Osteoblast (primary cell): Measurements from ENCODE around the gene PGAP1. TPM values are rescaled to one million over a fixed set of nuclear protein-coding genes. Genes with fewer than 3 reads are reported as not detected.

Source experiments
- DNase-seq: peaks from one replicate; pipeline ENCODE4 v3.0.0; 2011; ENCODE audit warnings: low spot score, mixed read lengths; ENCODE audit not compliant: insufficient read length; ENCODE audit errors: missing footprints
- H2AFZ ChIP-seq: 2 replicates; pipeline ENCODE4 v1.6.0; 2011; ENCODE audit warnings: mild to moderate bottlenecking, low read length
- H3K27ac ChIP-seq: 2 replicates; pipeline ENCODE4 v1.5.1; 2011; ENCODE audit warnings: mild to moderate bottlenecking, low read depth, low read length, moderate library complexity
- H3K27me3 ChIP-seq: 2 replicates; pipeline ENCODE4 v1.6.0; 2012; ENCODE audit warnings: mild to moderate bottlenecking, control low read depth, inconsistent platforms, low read length, moderate library complexity; ENCODE audit not compliant: insufficient read depth
- H3K36me3 ChIP-seq: 2 replicates; pipeline ENCODE4 v1.5.1; 2011; ENCODE audit warnings: mild to moderate bottlenecking, low read length, control low read depth, moderate library complexity; ENCODE audit not compliant: insufficient read depth
- H3K4me1 ChIP-seq: 2 replicates; pipeline ENCODE4 v1.5.1; 2011; ENCODE audit warnings: mild to moderate bottlenecking, low read length, control low read depth, moderate library complexity; ENCODE audit not compliant: insufficient read depth
- H3K4me2 ChIP-seq: 2 replicates; pipeline ENCODE4 v1.6.0; 2011; ENCODE audit warnings: mild to moderate bottlenecking, low read length; ENCODE audit not compliant: insufficient read depth
- H3K4me3 ChIP-seq: fragments of 200-600 bp; sonication (generic); 3 replicates; pipeline ENCODE4 v1.5.1; 2012; ENCODE audit warnings: mild to moderate bottlenecking, low read length, inconsistent platforms; ENCODE audit not compliant: insufficient read depth
- H3K79me2 ChIP-seq: 2 replicates; pipeline ENCODE4 v1.6.0; 2012; ENCODE audit warnings: mild to moderate bottlenecking, low read length, control low read depth, inconsistent platforms; ENCODE audit not compliant: insufficient read depth
- H3K9me3 ChIP-seq: 2 replicates; pipeline ENCODE4 v1.5.1; 2011; ENCODE audit warnings: low read depth, low read length, control low read depth
- H4K20me1 ChIP-seq: 2 replicates; pipeline ENCODE4 v1.6.0; 2012; ENCODE audit warnings: mild to moderate bottlenecking, low read length, control low read depth; ENCODE audit not compliant: insufficient read depth
- total RNA-seq: library from RNA; depleted of rRNA; stranded (reverse); fragments of >200 nt; gene quantifications from 2 replicates; pipeline ENCODE4 v1.2.3, GENCODE V29; 2012
- TF ChIP-seq, protein P1 (sequence below): IDR thresholded peaks from 2 replicates; pipeline ENCODE4 v1.5.1; 2011; ENCODE audit warnings: mild to moderate bottlenecking, low read depth, low read length, moderate library complexity; ENCODE audit errors: extremely low read depth

The PGAP1 gene
- total RNA-seq, 1 donor, result 7.2 TPM

DNA sequence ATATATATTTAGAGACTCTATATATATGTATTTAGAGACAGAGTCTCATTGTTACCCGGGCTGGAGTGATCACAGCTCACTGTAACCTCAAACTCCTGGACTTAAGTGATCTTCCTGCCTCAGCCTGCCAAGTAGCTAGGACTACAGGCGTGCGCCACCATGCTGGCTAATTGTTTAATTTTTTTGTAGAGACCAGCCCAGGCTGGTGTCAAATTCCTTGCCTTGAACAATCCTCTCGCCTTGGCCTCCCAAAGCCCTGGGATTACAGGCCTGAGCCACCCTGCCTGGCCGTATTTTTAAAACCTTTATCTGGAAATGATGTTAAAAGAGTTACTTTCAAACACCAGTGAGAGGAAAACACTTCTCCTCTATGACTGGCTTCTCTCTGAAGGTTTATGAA lies 30.9 kb upstream of the PGAP1 start:
- Histone ChIP-seq H3K4me3 (no peak overlapping the region), H4K20me1 (no peaks in the 10 kb centered on the region), H3K27ac (no peak overlapping the region), H3K4me2 (no peak overlapping the region), H3K9me3 (no peaks in the 10 kb centered on the region), H3K4me1 (peaks cover 8% of the 10 kb centered on the region), H3K27me3 (no peaks in the 10 kb centered on the region), H2AFZ (no peak overlapping the region), H3K79me2 (no peaks in the 10 kb centered on the region), H3K36me3 (no peaks in the 10 kb centered on the region)
- TF ChIP-seq, protein P1, sequence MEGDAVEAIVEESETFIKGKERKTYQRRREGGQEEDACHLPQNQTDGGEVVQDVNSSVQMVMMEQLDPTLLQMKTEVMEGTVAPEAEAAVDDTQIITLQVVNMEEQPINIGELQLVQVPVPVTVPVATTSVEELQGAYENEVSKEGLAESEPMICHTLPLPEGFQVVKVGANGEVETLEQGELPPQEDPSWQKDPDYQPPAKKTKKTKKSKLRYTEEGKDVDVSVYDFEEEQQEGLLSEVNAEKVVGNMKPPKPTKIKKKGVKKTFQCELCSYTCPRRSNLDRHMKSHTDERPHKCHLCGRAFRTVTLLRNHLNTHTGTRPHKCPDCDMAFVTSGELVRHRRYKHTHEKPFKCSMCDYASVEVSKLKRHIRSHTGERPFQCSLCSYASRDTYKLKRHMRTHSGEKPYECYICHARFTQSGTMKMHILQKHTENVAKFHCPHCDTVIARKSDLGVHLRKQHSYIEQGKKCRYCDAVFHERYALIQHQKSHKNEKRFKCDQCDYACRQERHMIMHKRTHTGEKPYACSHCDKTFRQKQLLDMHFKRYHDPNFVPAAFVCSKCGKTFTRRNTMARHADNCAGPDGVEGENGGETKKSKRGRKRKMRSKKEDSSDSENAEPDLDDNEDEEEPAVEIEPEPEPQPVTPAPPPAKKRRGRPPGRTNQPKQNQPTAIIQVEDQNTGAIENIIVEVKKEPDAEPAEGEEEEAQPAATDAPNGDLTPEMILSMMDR, result no peak
- DNase-seq, result no peak

DNA sequence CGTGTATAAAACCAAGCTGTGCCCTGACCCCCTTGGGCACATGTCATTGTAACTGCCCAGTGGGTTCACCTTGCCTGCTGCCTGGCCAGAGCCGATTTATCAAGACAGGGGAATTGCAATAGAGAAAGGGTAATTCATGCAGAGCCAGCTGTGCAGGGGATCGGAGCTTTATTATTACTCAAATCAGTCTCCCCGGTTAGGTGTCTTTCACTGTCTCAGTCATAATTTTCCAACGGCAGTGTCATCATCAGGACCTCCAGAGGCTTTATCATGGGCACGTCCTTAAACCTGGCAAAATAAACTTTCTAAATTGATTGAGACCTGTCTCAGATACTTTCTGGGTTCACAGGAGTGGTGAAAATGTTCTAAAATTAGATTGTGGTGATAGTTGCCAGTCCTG lies 29.6 kb upstream of the PGAP1 start:
- Histone ChIP-seq H3K79me2 (no peaks in the 10 kb centered on the region), H3K4me3 (no peak overlapping the region), H4K20me1 (no peaks in the 10 kb centered on the region), H3K4me2 (no peak overlapping the region), H3K9me3 (no peaks in the 10 kb centered on the region), H3K27ac (no peak overlapping the region), H2AFZ (no peak overlapping the region), H3K4me1 (peaks cover 8% of the 10 kb centered on the region), H3K36me3 (no peaks in the 10 kb centered on the region), H3K27me3 (no peaks in the 10 kb centered on the region)
- DNase-seq, result no peak
- TF ChIP-seq, protein P1, result no peak

DNA sequence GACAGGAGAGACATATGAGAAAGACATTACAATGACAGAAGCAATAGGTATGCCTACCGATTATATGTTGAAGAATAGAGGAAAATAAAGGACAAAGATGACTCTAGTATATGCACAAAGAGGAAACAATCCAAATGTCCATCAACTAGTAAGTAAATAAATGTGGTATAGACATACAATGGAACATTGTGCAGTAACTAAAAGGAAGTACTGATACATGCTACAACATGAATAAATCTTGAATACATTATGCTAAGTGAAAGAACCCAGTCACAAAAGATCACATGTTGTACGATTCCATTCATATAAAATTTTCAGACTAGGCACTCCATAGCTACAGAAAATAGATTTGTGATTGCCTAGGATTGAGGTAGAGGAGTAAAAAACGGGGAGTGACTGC lies 28.5 kb upstream of the PGAP1 start:
- TF ChIP-seq, protein P1, result no peak
- no peak overlapping the region for H3K27ac ChIP-seq
- no peaks in the 10 kb centered on the region for H4K20me1 ChIP-seq
- no peak for DNase-seq
- no peak overlapping the region for H3K4me3 ChIP-seq
- H2AFZ ChIP-seq, result no peak overlapping the region
- H3K79me2 ChIP-seq, result no peaks in the 10 kb centered on the region
- no peaks in the 10 kb centered on the region for H3K9me3 ChIP-seq
- no peaks in the 10 kb centered on the region for H3K27me3 ChIP-seq
- no peak overlapping the region for H3K4me2 ChIP-seq
- H3K36me3 ChIP-seq, result no peaks in the 10 kb centered on the region
- H3K4me1 ChIP-seq, result peaks cover 8% of the 10 kb centered on the region

DNA sequence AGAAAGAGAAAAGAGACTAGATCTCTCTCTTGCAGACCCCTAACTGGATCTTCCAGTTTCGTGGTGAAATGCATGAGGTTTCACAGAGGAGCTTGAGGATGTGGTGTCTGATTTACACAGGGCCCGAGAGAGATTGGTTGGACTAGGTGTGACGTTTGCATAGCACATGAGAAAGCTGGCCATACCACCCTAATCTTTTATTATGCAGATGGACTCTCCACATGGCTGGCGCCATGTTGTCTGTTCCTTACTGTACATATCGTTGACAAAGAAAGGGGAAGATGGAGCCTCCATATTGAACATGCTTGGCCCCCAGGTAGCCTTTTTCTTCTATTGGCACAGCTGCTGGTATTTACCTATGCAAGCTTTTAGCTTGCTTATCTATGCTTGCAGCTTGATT lies 27.5 kb upstream of the PGAP1 start:
- TF ChIP-seq, protein P1, result no peak
- Histone ChIP-seq H3K9me3 (no peaks in the 10 kb centered on the region), H4K20me1 (no peaks in the 10 kb centered on the region), H3K4me2 (no peak overlapping the region), H3K4me3 (no peak overlapping the region), H2AFZ (no peak overlapping the region), H3K4me1 (peaks cover 8% of the 10 kb centered on the region), H3K27ac (no peak overlapping the region), H3K36me3 (no peaks in the 10 kb centered on the region), H3K27me3 (no peaks in the 10 kb centered on the region), H3K79me2 (no peaks in the 10 kb centered on the region)
- no peak for DNase-seq
